22Rv1 (cell line): ENCODE data around the gene ZNF324.

Experiments used
- CTCF ChIP-seq: fragments of 450-650 bp; IDR thresholded peaks from 2 replicates; pipeline ENCODE4 v1.5.1; 2017; ENCODE audit warnings: mild to moderate bottlenecking
- ZFX ChIP-seq: fragments of 450-650 bp; IDR thresholded peaks from 2 replicates; pipeline ENCODE4 v1.6.1; 2017; ENCODE audit warnings: antibody characterized with exemption, borderline replicate concordance

DNA sequence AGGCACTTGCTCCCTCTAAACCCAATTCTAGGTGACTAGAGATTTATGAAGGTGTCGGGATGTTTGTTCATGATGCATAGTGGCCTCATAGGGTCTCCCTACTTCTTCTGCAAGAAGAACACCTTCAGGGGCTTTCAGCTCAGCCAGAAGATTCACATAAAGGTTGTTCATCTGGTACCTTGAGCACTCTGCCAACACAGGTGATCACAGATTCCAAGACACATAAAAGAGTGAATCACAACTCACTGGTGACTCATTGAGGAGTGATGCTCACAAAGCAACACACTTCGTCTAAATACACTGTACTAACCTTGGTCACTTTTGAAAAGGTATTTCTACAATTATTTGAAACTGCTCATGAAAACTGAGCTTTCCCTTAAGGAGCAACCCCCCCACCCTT is 6.8 kb upstream of the ZNF324 start:
- TF ChIP-seq CTCF (no peak), ZFX (no peak)
